Breast epithelium (tissue), 3 donors: ENCODE measurements around the gene ADARB1.

Source experiments
- CTCF ChIP-seq, 3 donors: fragments of 450-650 bp; IDR thresholded peaks; one replicate each; pipeline ENCODE4 v1.5.1; 2016 to 2017; ENCODE audit warnings: antibody characterized with exemption in 3 of 3, mild to moderate bottlenecking in 3 of 3, moderate library complexity in 3 of 3
- POLR2A ChIP-seq: fragments of 450-650 bp; IDR thresholded peaks from one replicate; pipeline ENCODE4 v1.6.1; 2016; ENCODE audit warnings: antibody characterized with exemption, mild to moderate bottlenecking, moderate library complexity
- POLR2AphosphoS5 ChIP-seq, 3 donors: sonication (generic); formaldehyde crosslinking; IDR thresholded peaks; one replicate each; pipeline ENCODE4 v1.6.1; 2017; ENCODE audit warnings: antibody characterized with exemption in 3 of 3

GRCh38 chr21:45090966-45091365 is 16.6 kb downstream of the ADARB1 start:
- no peak for TF ChIP-seq CTCF (IDR thresholded peaks at IDR 0.05)
- TF ChIP-seq POLR2A = no peak
- TF ChIP-seq POLR2AphosphoS5 (IDR thresholded peaks at IDR 0.05) = no peak
